Gastroesophageal sphincter (tissue), 3 donors: ENCODE results near the gene AASDH.

Experiments
- CTCF ChIP-seq, 4 experiments: fragments of 200-600 bp in 2 of 4; fragments of 450-650 bp in 2 of 4; sonication (generic) in 1 of 4; IDR thresholded peaks; one replicate each; pipeline ENCODE4 v1.5.1; 2017 to 2019; ENCODE audit warnings: antibody characterized with exemption in 4 of 4, mild to moderate bottlenecking in 2 of 4, moderate library complexity in 2 of 4
- EP300 ChIP-seq: sonication (generic); formaldehyde crosslinking; IDR thresholded peaks from one replicate; pipeline ENCODE4 v1.6.1; 2017; ENCODE audit warnings: antibody characterized with exemption, mild to moderate bottlenecking
- POLR2A ChIP-seq, 2 donors: fragments of 450-650 bp; IDR thresholded peaks; one replicate each; pipeline ENCODE4 v1.6.1; 2017; ENCODE audit warnings: antibody characterized with exemption in 2 of 2, mild to moderate bottlenecking in 2 of 2, moderate library complexity in 1 of 2
- POLR2AphosphoS5 ChIP-seq: sonication (generic); formaldehyde crosslinking; IDR thresholded peaks from one replicate; pipeline ENCODE4 v1.6.1; 2017; ENCODE audit warnings: antibody characterized with exemption

GRCh38 chr4:56311299-56311975 lies 75.9 kb downstream of the AASDH start:
- TF ChIP-seq CTCF (IDR thresholded peaks at IDR 0.05) (no peak), EP300 (no peak), POLR2A (IDR thresholded peaks at IDR 0.05) (no peak), POLR2AphosphoS5 (no peak)
